Endothelial cell (in vitro differentiated cells): Measurements from ENCODE around the gene KCNK7. TPM values are rescaled to one million over a fixed set of nuclear protein-coding genes. Genes with fewer than 3 reads are reported as not detected.

Experiments used
- DNase-seq: peaks from one replicate; pipeline ENCODE4 v3.0.0; 2021; ENCODE audit warnings: low spot score
- H3K27ac Mint-ChIP-seq: one replicate; pipeline ENCODE4 v1.8.0; 2021; ENCODE audit warnings: mixed read lengths, inconsistent platforms; ENCODE audit not compliant: unreplicated experiment
- H3K27me3 Mint-ChIP-seq: one replicate; pipeline ENCODE4 v1.8.0; 2021; ENCODE audit warnings: mild to moderate bottlenecking, moderate library complexity, mixed read lengths, inconsistent platforms; ENCODE audit not compliant: unreplicated experiment
- H3K36me3 Mint-ChIP-seq: one replicate; pipeline ENCODE4 v1.8.0; 2021; ENCODE audit warnings: mild to moderate bottlenecking, low read depth, mixed read lengths, inconsistent platforms; ENCODE audit not compliant: unreplicated experiment
- H3K4me1 Mint-ChIP-seq: one replicate; pipeline ENCODE4 v1.8.0; 2021; ENCODE audit warnings: mild to moderate bottlenecking, mixed read lengths, inconsistent platforms; ENCODE audit not compliant: unreplicated experiment
- H3K4me3 Mint-ChIP-seq: one replicate; pipeline ENCODE4 v1.8.0; 2021; ENCODE audit warnings: mild to moderate bottlenecking, mixed read lengths, inconsistent platforms; ENCODE audit not compliant: unreplicated experiment
- H3K9me3 Mint-ChIP-seq: one replicate; pipeline ENCODE4 v1.8.0; 2021; ENCODE audit warnings: mixed read lengths, inconsistent platforms; ENCODE audit not compliant: unreplicated experiment
- total RNA-seq: library from RNA; stranded (reverse); fragmentation: NEBNext Ultra II Directional; extraction: Animal tissue kit (Norgen Biotek cat#: 25700); gene quantifications from one replicate; pipeline ENCODE4 v1.2.1, GENCODE V29; 2021; ENCODE audit not compliant: unreplicated experiment
- TF ChIP-seq, protein P1 (sequence below): fragments of 200-600 bp; sonication (generic); IDR thresholded peaks from one replicate; pipeline ENCODE4 v1.5.0; 2021; ENCODE audit warnings: antibody characterized with exemption; ENCODE audit not compliant: unreplicated experiment

The KCNK7 gene
- total RNA-seq, 1 donor from 2014 or later = 2.0 TPM

DNA sequence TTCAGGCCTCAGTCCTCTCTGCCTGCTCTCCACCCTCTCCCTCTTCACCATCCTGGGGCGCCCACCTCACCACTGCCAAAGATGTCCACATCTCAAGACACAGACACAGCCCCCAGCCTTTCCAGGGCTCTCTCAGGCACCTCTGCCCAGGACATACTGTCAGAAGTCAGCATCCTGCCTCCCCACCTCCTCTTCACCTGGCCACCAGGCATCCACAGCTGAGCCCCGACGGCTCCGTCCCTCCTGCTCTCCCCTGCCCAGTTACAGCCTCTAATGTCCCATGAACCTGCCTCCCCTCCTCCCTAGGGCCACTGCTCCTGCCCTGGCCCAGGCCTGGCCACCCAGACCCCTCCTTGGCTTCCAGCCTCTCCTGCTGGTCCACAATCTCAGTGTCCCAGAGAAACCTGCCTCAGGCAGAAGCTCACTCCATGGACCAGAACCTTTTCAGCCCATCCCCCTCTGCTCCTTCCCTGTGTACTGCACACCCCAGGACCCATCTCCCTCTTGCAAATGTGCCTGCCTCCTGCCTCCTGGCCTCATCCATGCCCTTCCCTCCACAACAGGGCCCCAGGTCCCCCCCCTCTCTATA is 40.7 kb downstream of the KCNK7 start:
- H3K4me3 Mint-ChIP-seq = no peak overlapping the region
- peaks cover 36% of the 10 kb centered on the region for H3K27me3 Mint-ChIP-seq
- H3K9me3 Mint-ChIP-seq = no peaks in the 10 kb centered on the region
- H3K27ac Mint-ChIP-seq = no peak overlapping the region
- TF ChIP-seq, protein P1, sequence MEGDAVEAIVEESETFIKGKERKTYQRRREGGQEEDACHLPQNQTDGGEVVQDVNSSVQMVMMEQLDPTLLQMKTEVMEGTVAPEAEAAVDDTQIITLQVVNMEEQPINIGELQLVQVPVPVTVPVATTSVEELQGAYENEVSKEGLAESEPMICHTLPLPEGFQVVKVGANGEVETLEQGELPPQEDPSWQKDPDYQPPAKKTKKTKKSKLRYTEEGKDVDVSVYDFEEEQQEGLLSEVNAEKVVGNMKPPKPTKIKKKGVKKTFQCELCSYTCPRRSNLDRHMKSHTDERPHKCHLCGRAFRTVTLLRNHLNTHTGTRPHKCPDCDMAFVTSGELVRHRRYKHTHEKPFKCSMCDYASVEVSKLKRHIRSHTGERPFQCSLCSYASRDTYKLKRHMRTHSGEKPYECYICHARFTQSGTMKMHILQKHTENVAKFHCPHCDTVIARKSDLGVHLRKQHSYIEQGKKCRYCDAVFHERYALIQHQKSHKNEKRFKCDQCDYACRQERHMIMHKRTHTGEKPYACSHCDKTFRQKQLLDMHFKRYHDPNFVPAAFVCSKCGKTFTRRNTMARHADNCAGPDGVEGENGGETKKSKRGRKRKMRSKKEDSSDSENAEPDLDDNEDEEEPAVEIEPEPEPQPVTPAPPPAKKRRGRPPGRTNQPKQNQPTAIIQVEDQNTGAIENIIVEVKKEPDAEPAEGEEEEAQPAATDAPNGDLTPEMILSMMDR = no peak
- peaks cover 19% of the 10 kb centered on the region for H3K4me1 Mint-ChIP-seq
- DNase-seq = no peak
- H3K36me3 Mint-ChIP-seq = peaks cover 5% of the 10 kb centered on the region

DNA sequence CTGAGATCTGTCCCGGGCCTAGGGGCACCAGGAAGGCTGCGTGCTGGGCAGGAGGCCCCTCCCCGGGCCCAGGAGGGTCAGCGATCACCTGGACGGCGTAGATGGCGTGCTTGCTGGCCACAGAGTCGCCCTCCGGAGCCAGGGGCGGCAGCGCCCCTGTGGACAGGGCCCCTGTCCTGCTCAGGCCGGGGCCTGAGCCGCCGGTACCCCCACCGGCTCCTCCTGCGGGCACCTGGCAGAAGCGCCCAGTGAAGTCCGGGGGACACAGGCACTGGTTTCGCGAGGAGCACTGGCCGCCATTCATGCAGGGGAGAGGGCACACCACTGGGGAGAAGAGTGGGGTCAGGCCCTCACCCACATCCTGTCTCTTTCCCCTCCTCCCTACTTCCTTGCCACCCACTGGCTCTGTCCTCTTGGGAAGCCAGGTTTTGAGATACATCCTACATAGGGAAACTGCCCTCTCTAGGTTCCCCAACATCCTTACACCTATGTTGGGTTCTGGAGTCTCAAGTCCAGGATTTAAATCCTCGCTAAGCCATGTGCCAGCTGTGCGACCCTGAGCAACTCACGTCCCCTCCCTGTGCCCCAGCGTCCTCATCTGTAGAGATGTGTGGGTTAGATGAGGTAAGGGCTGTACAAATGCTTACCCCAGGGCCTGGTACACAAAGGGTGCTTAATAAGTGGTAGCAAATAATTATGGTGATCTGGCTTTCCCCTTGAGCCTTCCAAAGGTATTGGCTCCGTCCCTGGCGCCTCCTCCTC is 41.4 kb downstream of the KCNK7 start:
- TF ChIP-seq, protein P1 = no peak
- no peak for DNase-seq
- peaks cover 19% of the 10 kb centered on the region for H3K4me1 Mint-ChIP-seq
- H3K9me3 Mint-ChIP-seq = no peaks in the 10 kb centered on the region
- peaks cover 34% of the 10 kb centered on the region for H3K27me3 Mint-ChIP-seq
- peaks cover 4% of the 10 kb centered on the region for H3K36me3 Mint-ChIP-seq
- no peak overlapping the region for H3K27ac Mint-ChIP-seq
- H3K4me3 Mint-ChIP-seq = no peak overlapping the region

DNA sequence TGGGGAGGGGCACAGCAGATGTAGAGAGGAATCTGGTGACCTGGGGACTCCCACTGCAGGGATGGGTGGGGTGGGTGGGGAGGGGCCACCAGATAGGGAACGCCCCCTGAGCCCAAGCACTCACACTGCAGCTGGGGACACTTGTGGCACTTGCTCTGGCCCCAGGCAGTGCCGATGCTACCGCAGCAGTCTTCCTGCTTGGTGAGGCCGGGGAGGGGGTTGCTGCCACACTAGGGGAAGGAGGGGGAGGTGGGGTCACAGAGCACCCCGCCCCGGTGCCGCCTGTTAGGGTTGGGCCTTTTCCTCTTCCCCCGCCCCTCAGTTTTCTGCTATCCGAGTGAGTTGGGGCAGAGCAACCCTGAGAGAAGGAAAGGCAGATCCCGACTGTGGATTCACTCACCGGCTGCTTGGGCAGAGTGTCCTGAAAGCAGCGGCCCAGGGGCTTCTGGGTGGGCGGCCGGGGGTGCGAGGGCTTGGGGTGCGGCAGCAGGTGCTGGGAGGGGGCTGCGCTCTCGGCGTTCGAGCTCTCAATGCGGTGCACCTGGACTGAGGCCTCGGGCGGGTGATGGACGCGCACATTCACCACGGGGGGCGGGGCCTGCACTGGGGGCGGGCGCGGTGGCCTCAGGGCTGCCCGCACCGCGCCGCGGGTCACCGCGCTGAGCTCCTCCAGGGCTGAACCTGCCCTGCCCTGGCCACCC is 42.1 kb downstream of the KCNK7 start:
- DNase-seq = no peak
- H3K36me3 Mint-ChIP-seq = peaks cover 4% of the 10 kb centered on the region
- no peaks in the 10 kb centered on the region for H3K9me3 Mint-ChIP-seq
- no peak overlapping the region for H3K27ac Mint-ChIP-seq
- no peak overlapping the region for H3K4me3 Mint-ChIP-seq
- peaks cover 25% of the 10 kb centered on the region for H3K4me1 Mint-ChIP-seq
- peaks cover 37% of the 10 kb centered on the region for H3K27me3 Mint-ChIP-seq
- TF ChIP-seq, protein P1 = no peak

DNA sequence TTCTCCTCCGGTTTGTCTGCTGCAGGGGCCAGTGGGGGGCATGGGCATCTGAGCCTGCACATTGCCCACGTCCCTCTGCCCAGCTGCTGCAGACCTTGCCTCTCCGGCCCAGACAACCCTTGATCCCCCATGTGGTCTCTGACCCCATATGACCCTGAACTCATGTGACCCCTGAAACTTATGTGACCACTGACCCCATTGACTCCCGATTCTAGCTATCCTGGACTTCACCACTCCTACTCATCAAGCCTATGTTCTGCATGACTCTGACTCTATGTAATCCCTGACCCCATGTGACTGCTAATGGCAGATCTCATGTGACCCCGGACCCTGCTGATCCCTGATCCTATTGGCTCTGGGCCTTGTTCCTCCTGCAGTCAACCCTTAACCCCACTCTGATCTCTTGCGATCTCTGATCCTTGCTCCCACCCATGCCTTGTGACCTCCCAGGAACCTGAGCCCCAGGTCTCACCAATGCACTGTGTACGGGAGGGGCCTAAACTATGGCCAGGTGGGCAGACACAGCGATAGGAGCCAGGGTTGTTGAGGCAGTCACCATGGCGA is 43.1 kb downstream of the KCNK7 start:
- Mint-ChIP-seq H3K4me3 (peak overlapping the region; percentile 60), H3K36me3 (peaks cover 4% of the 10 kb centered on the region), H3K4me1 (peaks cover 31% of the 10 kb centered on the region), H3K9me3 (no peaks in the 10 kb centered on the region), H3K27ac (peak overlapping the region; percentile 19), H3K27me3 (peaks cover 39% of the 10 kb centered on the region)
- TF ChIP-seq, protein P1 = no peak
- DNase-seq = no peak
